GM12865 (cell line): Measurements from ENCODE around the gene DNMBP.
"Not testable (repeated sequence)": the region's sequence is repeated elsewhere in the genome, so short reads cannot be mapped to it uniquely, and the experiment has no call there.

Experiments
- DNase-seq: peaks from one replicate; pipeline ENCODE4 v3.0.0; 2010; ENCODE audit warnings: low read depth
- H3K4me3 ChIP-seq: 2 replicates; pipeline ENCODE4 v1.5.1; 2011; ENCODE audit warnings: mild to moderate bottlenecking, low read depth, low read length, control low read depth
- TF ChIP-seq, protein P1 (sequence below): IDR thresholded peaks from 2 replicates; pipeline ENCODE4 v1.5.1; 2011; ENCODE audit warnings: low read length, control low read depth, low read depth, inconsistent platforms; ENCODE audit not compliant: insufficient read depth; ENCODE audit errors: missing control alignments

DNMBP gene

DNA sequence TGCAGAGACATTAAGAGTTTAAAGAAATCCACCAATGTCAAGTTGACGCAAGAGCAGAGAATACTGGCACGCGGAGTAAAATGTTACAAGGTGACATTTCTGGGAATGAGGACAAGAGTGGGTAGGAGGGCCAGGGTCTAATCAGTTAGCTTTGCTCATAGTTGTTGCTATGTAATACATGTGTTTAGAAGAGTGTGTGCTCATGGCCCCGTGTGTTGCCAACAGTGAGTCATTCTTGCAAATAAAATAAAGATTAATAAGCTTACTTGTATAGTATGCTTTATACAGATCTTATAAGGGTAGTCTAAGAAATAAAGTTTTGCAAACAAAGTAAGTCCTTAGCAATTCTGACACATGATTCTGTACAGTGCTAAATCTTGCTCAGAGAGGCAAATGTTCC is 64.5 kb downstream of the DNMBP start:
- H3K4me3 ChIP-seq: no peak overlapping the region
- TF ChIP-seq, protein P1, sequence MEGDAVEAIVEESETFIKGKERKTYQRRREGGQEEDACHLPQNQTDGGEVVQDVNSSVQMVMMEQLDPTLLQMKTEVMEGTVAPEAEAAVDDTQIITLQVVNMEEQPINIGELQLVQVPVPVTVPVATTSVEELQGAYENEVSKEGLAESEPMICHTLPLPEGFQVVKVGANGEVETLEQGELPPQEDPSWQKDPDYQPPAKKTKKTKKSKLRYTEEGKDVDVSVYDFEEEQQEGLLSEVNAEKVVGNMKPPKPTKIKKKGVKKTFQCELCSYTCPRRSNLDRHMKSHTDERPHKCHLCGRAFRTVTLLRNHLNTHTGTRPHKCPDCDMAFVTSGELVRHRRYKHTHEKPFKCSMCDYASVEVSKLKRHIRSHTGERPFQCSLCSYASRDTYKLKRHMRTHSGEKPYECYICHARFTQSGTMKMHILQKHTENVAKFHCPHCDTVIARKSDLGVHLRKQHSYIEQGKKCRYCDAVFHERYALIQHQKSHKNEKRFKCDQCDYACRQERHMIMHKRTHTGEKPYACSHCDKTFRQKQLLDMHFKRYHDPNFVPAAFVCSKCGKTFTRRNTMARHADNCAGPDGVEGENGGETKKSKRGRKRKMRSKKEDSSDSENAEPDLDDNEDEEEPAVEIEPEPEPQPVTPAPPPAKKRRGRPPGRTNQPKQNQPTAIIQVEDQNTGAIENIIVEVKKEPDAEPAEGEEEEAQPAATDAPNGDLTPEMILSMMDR: no peak
- no peak for DNase-seq

DNA sequence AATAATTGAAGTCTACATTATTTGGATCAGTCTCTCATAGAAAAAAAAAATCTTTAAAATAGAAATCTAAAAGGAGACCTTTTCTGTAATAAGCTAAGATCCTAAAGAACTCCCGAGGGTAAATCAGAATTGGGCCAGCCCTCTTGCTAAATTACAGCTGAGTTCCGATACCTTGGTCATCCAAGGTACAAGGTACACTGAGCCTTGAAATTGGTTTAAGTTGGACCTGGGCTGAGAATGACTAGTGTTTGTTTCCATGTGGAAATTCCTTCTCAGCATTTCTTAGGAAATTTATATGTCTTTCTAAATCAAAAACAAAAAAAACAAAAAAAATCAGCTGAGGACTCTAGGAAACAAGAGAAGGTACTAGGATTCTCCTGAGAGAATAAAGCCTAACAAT is 64.9 kb downstream of the DNMBP start:
- TF ChIP-seq, protein P1: no peak
- no peak overlapping the region for H3K4me3 ChIP-seq
- no peak for DNase-seq

DNA sequence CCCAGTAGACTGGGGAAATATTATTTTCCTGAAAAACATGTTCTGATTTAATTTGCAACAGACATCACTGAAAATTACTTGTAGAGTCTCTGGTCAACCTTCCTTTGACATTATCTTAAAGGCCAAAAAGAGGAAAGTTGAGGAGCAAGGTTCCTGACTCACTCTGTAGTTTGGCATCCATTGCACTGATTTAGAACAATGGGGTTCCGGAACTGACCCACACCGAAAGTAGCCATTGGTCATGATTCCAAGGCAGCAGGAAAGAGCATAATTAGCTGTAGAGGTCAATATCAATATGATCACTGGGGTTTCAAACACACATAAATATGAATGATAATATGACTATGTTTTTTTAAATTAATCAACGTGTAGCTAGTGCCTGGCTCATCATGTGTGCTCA is 65.8 kb downstream of the DNMBP start:
- TF ChIP-seq, protein P1: no peak
- DNase-seq: no peak

DNA sequence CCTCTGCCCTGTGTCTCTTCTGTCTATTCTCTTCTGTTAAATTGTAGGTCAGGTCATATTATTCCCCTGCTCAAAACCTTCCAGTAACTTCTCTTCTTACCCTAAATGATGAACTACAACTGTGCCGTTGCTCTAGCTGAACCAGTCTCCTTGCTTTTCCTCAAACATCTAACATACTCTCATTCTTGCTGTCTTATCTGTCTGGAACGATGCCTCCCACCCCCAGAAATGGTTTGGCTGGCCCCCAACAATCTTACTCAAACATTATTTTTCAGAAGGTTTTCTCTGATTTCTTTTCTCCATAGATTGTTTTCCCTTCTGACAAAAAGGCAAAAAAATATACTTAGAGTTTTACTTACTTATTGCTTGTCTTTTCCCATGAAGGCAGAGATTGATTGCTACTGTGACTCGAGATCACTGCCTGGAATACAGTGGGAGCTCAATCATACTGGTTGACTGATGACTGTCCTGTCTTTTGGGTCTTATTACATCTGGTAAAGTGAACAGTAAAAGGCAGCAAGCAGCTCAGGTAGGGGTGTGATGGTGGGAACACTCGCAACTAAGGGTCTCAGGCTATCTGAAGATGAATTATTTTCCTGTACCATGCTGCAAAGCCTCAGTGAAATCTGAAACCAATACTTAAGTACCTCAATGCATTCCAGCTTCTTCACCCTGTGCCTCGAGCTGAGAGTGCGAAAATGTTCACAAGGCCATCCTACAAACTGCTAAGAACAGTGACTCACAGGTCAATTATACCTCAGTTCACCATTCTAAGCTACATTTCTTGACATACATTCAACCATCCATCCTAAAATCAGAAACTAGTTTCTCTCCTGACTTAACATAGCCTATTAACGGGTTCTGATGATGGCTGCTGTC is 67.6 kb downstream of the DNMBP start:
- TF ChIP-seq, protein P1: no peak
- H3K4me3 ChIP-seq: no peak overlapping the region
- DNase-seq: no peak

More for the DNA sequence above, 65.8 kb downstream of the DNMBP start:
- H3K4me3 ChIP-seq: no peak overlapping the region

DNA sequence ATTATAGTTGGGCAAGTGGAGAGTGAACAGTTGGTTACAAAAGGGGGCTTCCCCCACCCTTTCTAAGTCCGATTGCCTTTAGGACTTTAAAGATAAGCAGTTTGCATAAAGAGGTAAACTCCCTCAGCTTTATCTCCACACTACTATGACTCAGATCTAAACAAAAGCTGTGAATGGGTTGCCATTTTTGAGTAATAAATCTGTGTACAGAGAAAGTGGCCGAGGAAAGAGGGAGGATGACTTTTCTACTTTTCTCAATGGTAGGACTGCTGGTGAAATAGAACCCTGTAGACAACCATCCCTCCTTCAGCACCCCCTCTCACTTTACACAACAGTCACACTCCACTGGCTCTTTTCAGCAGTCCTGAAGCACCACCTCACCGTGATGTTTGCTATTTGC is 71.2 kb downstream of the DNMBP start:
- H3K4me3 ChIP-seq: no peak overlapping the region
- DNase-seq: peak; percentile 77
- TF ChIP-seq, protein P1: no peak

DNA sequence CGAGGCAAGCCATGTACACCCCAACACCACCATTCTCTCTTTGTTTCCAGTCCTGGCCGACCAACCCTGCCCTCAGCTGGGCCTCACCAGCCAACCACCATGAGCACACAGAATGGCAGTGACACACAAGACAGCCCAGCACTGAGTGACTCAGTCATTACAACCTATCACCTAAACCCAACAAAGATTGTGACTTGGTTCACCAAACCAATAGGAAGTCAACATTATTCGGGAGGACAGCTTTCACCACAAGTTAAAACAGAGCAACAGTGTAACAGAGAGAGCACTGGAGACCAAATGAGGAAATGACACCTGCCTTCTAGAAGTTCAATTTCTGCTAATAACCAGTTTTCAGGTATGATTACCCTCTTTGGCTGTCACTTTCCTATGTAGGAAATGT is 72.1 kb downstream of the DNMBP start:
- TF ChIP-seq, protein P1: no peak
- DNase-seq: peak; percentile 63
- H3K4me3 ChIP-seq: no peak overlapping the region

DNA sequence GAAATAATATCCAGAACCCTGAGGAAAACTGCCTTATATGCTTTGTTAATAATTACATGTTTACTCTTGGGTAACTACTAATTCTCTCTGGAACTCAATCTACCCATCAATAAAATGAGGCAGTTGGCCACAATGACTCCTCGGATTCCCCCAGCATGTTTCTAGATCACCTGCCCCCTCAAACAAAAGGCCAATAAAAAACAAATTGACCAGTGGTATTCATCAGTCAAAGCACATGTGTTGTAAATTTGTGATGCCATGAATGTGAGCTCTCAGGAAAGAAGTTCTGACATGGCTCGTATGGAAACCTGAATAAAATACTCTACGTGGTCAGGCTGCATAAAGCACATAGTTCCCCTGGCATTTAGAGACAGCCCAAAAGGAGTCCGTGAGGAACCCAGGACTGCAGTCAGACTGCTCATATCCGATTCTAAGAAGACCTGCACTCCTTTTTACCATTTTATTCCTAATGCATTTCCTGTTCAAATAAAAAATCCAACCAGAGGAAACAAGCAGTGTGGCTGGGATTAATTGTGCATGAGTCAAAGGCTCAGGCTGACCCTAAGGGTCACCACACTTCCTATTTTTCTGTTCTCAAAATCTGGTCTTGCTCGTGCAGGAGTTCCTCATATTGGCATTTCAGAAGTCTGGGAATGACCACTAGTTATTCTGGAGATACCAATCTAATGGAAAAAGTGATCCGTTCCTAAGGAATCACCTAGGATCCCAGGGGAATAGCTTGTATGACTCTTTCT is 77.4 kb downstream of the DNMBP start:
- not testable (repeated sequence) for H3K4me3 ChIP-seq, DNase-seq
